ENCODE results near the gene DYNLT3.

DYNLT3 gene

GRCh38 chrX:37846934-37847732 lies at the start of gene DYNLT3:
Gene DYNLT3 (minus strand): TSS chrX:37847571. CDS start chrX:37847510, 61 bp downstream.
- peak; percentile 87 for DNase-seq

GRCh38 chrX:37896511-37896890 lies 49.1 kb upstream of the DYNLT3 start:
- no peak for DNase-seq

GRCh38 chrX:37895795-37896510 lies 48.6 kb upstream of the DYNLT3 start:
- no peak for DNase-seq

GRCh38 chrX:37894725-37895124 lies 47.4 kb upstream of the DYNLT3 start:
- no peak for DNase-seq

- DNase-seq, result no peak
Observed at GRCh38 chrX:37888010-37888409, 40.6 kb upstream of the DYNLT3 start.

GRCh38 chrX:37887347-37887746 lies 40.0 kb upstream of the DYNLT3 start:
- no peak for DNase-seq

GRCh38 chrX:37883196-37883595 lies 35.8 kb upstream of the DYNLT3 start:
- no peak for DNase-seq

GRCh38 chrX:37879692-37880091 lies 32.3 kb upstream of the DYNLT3 start:
- no peak for DNase-seq

GRCh38 chrX:37876716-37877115 lies 29.3 kb upstream of the DYNLT3 start:
- DNase-seq, result no peak

- DNase-seq, result no peak
Observed at GRCh38 chrX:37875675-37876074, 28.3 kb upstream of the DYNLT3 start.

- no peak for DNase-seq
Observed at GRCh38 chrX:37873220-37873619, 25.8 kb upstream of the DYNLT3 start.

GRCh38 chrX:37872303-37872655 lies 24.9 kb upstream of the DYNLT3 start:
- DNase-seq, result no peak

- DNase-seq, result peak; percentile 6
Observed at GRCh38 chrX:37871626-37872302, 24.4 kb upstream of the DYNLT3 start.

GRCh38 chrX:37867536-37868153 lies 20.3 kb upstream of the DYNLT3 start:
- no peak for DNase-seq

- no peak for DNase-seq
Observed at GRCh38 chrX:37863728-37864127, 16.4 kb upstream of the DYNLT3 start.

- no peak for DNase-seq
Observed at GRCh38 chrX:37862851-37863250, 15.5 kb upstream of the DYNLT3 start.

GRCh38 chrX:37860721-37861120 lies 13.3 kb upstream of the DYNLT3 start:
- no peak for DNase-seq

- no peak for DNase-seq
Observed at GRCh38 chrX:37854748-37855147, 7.4 kb upstream of the DYNLT3 start.

GRCh38 chrX:37854148-37854547 lies 6.8 kb upstream of the DYNLT3 start:
- no peak for DNase-seq

GRCh38 chrX:37847733-37848197 lies 394 bp upstream of the DYNLT3 start:
- no peak for DNase-seq

GRCh38 chrX:37846558-37846933 lies 825 bp downstream of the DYNLT3 start:
- DNase-seq, result no peak

- no peak for DNase-seq
Observed at GRCh38 chrX:37846141-37846540, 1.2 kb downstream of the DYNLT3 start.

GRCh38 chrX:37844622-37845021 lies 2.7 kb downstream of the DYNLT3 start:
- DNase-seq, result no peak

Data from RPMI8226 (cell line).